ENCODE measurements around the gene PCSK4.
"Not testable (repeated sequence)": the region's sequence is repeated elsewhere in the genome, so short reads cannot be mapped to it uniquely, and the experiment has no call there.

The PCSK4 gene

DNA sequence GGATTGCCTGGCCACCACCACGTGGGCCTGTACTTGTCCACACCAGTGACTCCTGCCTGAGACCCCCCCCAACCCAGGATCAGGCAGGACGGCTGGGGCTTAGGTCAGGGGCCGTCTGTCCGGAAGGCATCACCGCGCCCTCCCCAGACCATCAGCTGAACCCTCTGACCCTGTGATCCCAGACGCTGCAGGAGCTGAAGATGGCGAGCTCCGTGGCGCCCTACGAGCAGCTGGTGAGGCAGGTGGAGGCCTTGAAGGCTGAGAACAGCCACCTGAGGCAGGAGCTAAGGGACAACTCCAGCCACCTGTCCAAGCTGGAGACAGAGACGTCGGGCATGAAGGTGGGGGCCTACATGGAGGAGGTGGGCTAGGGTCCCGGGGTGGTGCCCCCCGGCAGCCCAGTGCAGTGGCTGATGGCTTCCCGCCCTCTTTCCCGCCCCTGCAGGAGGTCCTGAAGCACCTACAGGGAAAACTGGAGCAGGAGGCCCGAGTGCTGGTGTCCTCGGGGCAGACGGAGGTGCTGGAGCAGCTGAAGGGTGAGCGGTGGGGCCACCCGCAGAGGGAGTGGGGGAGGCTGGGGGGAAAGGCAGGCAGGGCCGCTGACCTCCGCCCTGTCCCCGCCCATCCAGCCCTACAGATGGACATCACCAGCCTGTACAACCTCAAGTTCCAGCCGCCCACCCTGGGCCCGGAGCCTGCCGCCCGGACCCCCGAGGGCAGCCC lies 37.2 kb downstream of the PCSK4 start:
- no peak for DNase-seq

DNA sequence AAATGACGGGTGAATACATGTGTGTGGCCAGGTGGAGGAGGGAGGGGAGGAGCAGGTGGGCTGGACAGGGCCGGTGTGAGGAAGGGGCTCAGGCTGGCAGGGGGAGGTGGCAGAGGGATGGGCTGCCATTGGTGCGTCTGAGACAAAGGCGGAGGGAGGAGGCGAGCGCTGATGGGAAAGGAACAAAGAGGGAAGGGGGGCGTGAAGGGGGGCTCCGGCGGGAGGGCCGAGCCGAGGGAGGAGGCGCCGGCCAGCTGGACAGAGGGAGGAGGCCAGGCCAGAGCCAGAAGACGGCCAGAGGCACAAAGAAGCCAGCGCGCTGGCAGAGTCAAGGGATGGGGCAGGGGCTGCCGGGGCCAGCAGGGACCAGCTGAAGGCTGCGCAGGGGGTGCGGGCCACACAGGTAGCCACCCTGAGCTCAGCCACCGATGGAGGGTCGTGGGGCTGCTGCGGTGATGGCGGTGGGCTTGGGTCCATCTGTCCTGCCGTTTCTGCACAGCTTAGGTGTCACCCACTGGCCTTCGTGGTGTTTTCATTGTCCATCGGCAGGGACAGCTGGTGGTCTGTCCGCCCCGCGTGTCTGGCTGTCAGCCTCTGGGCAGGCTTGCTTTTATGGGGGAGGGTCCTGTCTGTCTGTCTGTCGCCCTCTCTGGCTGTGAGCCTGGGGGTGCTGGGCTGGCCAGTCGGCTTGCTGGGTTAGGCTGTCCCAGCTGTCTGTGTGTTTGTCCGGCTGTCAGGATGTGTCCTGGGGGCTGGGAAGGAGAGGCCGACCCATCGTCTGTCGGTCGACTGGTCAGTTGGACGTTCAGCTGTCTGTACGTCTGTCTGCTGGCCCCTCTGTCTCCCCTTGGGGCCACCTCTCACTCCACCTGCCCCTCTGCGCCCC lies 38.0 kb downstream of the PCSK4 start:
- no peak for DNase-seq

DNA sequence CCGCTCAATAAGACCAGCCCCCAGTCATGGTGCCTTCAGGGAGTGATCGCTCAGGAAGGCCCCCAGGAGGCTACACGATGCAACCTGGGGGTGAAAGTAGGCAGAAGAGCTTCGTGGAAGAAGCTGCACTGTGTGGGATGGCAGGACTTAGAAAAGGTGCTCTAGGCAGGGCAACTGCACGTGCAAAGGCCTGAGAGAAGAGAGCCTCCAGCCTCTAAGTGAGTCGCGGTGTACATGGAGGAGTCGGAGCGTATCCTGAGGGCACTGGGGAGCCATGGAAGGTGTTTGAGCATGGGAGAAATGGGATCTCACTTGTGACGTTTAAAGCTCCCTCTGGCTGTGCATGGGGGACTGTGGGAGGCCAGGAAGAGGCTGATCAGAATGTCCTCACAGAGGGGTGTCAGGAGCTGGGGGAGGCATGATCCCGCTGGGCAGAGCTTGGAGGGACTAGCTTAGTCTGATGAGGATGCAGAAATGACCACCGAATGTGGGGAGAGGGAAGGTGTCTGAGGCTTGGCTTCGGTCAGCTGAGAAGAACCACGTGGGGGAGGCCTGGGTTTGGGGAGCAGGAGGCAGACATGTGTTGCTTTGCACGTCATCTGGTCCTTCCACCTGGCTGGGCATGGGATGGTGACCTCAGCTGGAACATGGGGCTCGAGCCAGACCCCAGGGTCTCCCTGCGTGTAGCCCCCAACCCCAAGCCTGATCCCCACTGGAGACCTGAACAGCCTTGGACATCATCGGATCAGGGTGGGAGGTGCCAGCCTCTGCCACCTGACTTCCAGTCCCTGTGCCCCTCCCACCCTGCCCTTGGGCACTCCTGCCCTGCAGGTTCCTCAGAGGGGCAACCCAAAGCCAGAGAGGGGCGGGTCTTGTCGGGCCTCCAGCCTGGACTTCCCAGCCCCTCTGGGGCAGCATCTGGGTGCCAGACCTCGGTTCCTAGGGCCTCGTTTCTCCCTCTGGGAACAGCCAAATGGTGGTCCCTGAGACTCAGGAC lies 39.1 kb downstream of the PCSK4 start:
- no peak for DNase-seq

DNA sequence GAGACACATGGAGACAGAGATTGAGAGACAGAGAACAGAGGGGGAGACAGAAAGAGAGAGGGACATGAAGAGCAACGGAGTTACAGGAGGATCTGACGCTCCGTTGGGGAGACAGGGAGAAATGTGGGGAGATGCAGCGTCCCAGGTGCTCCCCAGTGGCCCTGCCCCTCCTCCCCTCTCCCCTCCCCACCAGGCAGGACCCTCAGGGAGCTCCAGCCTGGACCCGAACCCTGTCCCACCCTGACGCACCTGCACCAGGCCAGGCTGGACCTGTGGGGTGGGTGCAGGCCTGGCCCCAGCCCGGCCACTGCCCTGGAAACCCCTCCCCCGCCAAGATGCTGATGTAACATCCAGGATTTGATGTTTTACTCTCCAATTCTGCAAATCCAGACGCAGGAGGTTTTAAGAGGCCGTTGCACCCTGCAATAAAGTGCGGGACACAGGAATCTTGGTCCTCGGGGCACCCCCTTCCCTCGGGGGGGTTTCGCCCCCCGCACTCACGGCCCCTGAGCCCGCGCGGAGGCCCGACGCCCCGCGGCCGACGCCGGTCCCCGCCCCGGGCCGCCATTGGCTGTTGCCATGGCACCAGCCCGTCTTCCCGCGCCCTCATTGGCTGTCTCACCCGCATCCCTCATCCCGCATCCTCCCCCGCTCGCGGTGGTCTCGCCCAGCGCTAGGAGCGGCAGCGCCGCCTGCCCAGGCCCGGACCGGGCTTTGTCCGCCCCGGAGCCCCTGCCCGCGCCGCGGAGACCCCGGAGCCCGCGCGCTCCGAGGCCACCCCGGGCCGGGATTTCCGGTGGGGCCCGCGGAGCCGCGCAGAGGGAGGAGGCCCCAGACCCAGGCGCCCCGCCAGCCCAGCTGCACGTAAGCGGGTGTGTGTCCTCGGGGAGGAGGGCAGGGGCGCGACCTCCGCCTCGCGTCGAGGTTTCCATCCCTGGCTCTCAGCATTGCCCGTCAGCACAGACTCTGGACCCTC lies 40.4 kb downstream of the PCSK4 start, which contains the start of gene APC2:
APC2 (plus strand) TSS at position 655 of the 976 bp plus-strand sequence. CDS start 2,881 bp downstream, outside the sequence.
- peak; percentile 84 for DNase-seq

DNA sequence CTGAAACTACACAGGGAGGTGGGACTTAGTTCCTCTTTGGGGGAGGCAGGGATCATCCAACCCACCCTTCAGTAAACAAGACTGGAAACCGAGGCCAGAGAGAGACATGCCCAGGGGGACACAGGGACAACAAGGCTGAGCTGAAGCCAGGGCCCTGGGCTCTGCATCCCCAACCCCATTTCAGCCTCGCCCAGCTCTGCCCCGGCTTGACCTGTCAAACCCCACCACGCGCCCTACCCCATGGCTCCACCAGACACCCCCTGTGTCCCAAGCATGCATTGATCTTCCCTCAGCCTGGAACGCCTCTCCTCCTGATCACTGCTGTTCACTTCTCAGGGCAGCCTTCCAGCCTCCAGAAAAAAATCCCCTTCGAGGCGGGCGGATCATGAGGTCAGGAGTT lies 42.2 kb downstream of the PCSK4 start:
- DNase-seq = no peak

DNA sequence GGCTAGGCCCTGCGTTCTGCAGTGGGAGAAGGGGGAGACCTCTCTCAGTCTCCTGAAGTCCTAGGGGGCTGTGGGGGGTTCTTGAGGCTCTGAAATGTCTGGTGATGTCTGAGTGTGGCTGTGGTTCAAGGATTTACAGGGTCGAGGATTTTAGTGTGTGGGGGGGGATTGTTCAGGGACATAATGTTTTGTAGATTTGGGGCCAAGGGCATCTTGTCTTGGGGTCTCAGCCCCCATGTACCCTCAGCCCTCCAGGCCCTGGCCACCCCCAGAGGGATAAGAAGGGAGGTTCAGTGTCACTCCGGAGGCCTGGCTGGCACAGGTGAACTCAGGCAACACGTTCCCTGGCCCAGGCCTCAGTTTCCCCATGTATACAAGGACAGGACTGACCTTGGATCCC lies 42.6 kb downstream of the PCSK4 start:
- no peak for DNase-seq

DNA sequence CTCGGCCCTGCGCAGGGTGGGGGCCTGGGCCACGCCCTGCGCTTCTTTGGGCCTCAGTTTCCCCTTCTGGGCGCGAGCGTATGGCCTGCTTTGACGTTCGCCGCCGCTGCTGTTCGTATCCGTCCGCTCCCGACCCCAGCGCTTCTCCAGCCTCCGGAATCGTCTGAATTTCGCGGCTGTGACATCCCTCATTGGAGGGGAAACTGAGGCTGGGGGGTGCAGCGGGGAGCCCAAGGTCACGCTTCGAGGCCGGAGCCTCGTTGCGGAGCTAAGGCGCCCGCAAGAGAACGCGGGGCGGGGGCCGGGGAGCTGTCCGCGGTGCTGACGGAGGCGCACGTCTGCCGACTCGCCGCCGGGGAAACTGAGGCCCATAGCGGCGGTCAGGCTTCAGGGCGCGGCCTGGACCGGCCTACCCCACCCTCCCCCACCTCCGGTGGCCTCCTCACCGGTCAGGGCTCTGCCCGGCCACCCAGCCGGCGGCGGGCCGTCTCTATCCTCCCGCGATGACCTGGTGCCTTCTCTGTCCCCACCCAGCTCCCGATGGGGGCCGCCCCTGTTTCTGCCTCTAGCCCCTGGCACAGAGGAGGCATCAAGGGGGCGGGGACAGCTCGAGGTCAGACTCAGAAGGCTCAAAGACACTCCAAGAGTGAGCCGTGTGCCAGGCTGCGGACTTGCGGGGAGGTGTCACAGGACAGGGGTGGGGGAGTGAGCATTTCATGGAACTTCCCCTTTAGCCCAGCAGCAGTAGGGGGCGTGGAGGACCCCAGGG lies 43.3 kb downstream of the PCSK4 start:
- no peak for DNase-seq

DNA sequence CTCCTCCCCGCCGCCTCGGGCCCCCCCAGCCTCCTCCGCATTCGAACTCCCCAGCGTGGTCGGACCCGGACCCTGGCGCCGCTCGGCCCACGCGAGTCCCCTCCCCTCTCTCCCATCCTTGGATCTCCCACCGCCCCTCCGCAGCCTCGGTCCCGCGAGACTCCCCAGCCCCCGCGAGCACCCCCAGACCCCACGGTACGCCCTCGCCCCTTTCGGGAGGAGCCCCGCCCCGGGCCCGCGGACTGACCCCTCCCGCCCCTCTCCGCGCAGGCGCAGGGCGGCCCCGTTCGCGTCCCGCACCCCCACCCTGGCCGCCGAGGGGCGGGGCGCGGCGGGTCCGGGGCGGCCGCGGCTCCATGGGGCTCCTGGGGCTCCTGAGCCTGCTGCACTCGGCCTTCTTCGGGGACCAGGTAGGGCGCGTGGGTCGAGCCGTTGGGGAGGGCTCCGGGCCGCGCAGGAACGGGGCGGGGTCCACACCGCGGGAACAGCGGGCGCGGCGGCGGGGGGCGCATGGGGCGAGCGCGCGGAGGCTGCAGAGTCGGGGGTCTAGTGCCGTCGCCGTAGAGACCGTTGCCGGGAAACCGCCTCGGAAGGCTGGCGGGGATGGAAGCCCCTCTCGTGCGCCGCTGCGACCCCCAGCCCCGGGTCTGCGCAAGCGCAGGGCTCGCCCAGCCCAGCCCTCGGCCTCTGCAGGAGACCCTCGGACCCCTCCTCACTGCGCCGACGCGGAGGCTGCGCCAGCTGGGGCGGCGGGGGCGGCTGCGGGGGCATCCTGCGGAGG lies 44.0 kb downstream of the PCSK4 start:
- DNase-seq = peak; percentile 30

DNA sequence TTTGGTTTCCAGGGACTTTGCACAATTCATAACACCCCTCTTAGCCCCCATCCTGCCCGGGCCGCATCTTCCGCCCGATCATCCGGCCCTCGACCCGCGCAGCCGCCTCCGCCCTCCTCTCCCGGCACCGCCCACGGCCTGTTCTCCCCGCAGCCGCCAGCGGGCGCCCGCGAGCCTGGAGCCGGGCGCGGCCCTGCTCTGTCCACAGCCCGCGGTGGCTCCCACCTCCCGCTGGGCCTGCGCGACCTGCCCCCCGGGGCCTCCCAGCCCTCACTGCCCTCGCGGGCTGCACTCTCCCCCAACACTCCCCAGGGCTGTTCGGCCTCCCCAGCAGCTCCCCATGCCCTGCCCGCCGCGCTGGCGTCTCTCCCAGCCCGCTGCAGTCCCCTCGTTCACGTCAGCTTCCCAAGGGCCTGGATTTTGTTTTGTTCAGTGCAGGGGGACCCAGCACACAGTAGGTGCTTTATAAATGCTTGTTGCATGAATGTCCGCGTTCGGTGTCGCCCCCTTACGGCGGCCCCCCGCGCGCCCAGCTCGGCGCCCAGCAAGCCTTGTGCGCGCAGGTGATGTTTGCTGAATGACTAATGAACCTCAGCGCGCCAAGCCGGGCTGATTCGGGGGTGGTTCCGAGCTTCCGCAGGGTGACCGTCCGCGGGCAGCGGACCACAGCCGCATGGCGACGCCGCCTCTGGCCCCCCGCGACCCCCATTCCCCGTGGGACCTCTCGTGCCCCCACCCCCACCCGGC lies 44.8 kb downstream of the PCSK4 start:
- DNase-seq = peak; percentile 41

DNA sequence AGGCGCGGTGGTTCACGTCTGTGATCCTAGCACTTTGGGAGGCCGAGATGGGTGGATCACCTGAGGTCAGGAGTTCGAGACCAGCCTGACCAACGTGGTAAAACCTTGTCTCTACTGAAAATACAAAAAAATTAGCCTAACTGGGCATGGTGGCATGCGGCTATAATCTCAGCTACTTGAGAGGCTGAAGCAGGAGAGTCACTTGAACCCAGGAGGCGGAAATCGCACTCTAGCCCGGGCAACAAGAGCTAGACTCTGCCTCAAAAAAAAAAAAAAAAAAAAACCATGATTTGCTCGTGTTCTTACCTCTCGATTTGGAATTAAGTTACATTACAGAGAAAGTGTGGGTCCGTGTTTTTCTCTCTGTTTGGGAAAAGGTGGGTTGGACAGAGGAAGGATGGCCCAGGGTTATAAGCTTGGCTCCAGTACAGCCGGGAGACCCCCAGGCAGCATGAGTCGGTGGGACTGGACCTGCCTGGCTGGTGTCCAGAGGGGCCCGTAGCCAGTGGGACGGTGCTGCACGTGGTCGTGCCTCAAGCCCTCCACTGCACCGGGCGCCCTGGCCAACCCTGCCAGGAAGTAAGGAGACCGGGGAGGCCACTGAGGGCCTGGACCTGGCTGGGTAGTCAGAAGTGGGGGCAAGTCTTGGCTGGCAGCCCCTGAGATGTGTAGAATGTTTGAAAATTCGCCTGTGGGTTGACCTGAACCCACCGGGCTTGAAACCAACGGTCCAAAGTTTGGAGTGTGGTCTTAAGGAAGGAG lies 48.3 kb downstream of the PCSK4 start:
- DNase-seq = no peak

DNA sequence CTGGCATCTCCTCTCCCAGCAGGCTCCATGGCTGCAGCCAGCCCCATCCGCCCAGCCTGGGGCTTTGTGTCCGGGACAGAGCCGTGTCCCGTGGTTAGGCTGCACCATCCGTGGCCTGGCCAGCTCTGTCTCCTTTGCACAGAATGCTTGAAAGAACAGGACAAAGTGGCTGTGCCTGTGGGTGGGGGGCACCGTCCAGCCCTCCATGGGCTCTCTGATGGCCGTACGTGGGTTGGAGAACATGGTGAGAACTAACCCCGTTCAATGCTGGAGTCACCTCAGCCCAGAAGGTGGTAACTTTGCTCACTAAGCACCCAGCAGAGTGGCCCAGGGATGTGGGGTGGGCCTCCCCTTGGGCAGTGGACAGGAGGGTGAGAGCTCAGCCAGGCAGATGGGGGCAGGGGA lies 49.1 kb downstream of the PCSK4 start:
- DNase-seq = no peak

DNA sequence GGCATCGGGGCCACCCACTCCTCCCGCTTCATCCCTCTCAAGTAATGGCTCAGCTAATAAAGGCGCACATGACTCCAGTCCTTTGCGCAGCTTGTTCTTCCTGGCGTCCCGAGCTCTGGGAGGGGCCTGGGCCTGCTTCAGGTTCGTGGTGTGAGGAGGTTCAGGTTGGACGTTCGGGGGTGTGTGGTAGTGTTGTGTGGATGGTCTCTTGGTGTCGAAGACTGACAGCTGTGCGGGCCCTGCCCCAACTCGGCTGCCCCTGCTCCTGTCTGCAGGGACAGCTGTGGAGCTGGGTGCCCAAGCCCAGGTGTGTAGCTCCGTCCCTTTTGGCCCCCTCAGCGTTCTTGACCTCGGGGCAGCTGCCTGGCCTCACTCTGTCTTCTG lies 49.7 kb downstream of the PCSK4 start:
- DNase-seq = no peak

DNA sequence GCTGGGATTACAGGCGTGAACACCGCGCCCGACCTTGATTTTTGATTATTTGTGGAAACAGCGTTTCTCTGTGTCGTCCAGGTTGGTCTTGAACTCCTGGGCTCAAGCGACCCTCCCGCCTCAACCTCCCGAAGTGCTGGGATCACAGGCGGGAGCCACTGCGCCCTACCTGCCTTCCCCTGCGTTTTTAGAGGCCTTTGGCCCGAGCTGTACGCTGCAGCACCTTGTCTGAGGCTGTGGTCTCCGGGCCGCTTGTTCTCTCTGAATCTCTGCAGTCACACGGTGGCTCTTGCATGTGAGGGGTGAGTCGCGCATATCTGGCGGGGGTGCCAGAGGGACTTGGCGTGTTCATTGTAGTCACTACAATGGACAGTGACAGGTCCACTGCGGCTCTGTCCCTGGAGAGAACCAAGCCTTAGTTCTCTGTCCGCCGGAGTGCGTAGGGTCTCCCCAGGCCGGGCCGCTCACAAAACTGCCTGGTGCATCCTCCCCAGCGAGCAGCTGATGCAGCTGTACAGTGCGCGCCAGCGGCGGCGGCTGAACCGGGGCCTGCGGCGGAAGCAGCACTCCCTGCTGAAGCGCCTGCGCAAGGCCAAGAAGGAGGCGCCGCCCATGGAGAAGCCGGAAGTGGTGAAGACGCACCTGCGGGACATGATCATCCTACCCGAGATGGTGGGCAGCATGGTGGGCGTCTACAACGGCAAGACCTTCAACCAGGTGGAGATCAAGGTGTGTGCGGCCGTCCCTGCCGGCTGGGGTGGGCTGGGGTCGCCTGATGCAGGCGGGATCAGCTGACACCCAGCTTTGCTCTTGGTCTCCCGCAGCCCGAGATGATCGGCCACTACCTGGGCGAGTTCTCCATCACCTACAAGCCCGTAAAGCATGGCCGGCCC lies 50.4 kb downstream of the PCSK4 start:
- DNase-seq = not testable (repeated sequence)

DNA sequence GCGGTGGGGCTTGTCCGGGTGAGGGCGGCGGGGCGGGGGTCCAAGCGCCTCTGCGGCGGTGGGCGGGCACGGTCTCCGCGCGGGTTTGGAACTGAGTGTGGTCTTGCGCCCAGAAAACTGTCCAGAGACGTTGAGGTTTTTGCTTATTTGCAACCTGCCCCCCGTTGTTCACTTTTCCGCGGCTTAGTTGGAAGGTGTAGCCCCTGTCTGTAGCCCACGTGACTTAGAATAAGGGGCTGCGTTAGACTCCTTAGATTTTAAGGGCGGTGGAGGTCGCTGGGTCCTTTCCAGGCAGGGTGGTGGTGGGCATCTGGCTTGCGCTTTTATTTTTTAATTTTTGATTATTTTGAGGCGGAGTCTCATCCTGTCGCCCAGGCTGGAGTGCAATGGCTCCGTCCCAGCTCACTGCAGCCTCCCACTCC lies 51.2 kb downstream of the PCSK4 start:
- DNase-seq = no peak

DNA sequence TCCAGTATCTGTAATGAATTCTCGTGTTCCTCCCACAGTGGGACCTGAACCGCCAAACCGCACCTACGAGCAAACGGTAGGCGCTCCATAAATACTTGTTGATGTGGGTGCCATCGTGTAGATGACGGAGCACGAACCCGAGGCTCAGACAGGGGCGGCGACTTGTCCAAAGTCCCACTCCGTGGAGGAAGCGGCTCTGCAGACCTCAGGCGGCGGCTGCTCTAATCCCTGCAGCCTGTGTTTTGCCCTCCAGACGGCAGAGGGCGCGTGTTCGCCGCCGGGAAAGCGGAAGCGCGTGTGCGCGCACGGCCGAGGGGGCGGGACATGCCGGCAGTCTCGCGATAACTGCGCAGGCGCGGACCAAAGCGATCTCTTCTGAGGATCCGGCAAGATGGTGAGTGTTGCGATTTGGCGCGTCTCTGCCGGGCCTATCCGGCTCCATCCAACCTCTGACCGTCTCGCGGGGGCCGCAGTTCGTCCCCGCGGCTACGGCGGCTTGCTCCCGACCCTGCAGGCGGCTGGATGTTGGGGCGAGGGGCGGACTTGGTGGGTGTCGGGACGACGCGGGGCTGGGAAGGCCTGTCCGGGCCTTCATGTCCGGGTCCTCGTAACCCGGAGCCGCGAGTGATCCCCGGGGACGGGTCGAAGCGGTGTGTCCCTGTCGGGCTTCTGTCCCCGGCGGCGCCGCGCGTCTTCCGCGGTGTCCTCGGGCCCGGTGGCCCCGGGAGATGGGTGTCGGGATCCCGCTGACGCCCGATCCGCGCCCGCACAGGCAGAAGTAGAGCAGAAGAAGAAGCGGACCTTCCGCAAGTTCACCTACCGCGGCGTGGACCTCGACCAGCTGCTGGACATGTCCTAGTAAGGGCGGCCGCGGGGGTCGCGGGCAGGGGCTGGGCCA lies 51.9 kb downstream of the PCSK4 start, which contains the start of gene RPS15:
RPS15 (plus strand) TSS at position 362 of the 898 bp plus-strand sequence; CDS start at position 392, 30 bp downstream.
- peak; percentile 92 for DNase-seq

DNA sequence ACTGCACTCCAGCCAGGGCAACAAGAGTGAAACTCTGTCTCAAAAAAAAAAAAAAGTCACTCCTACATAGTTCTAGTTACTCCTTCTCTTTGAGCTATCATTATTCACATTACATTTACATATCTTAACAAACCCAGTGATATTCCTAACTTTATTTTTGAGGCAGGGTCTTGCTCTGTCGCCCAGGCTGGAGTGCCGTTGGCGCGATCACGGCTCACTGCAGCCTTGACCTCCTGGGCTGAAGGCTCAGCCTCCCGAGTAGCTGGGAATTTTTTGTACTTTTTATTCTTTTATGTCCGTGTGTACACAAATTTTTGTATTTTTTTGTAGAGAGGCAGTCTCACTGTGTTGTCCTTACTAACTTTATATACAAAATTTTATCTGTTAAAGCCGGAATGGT lies 52.5 kb downstream of the PCSK4 start:
- no peak for DNase-seq
